ENCODE measurements around the gene NTRK3. TPM values are rescaled to one million over a fixed set of nuclear protein-coding genes. Genes with fewer than 3 reads are reported as not detected.
"Not testable (repeated sequence)": the region's sequence is repeated elsewhere in the genome, so short reads cannot be mapped to it uniquely, and the experiment has no call there.

Gene NTRK3
- total RNA-seq, 1 donor from 2014 or later = under 0.01 TPM

DNA sequence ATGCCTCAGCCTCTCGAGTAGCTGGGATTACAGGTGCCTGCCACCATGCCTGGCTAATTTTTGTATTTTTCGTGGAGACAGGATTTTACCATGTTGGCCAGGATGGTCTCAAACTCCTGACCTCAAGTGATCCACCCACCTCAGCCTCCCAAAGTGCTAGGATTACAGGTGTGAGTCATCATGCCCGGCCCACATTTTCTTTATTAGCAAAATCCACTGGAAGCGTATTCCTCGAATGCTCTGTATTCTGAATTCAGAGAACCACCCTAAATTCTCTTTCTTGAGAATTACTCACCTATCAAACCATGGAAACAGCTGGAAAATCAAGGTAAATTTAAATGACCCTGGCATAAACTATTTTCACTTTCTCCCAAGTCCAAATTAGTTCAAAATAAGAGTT lies 223.1 kb downstream of the NTRK3 start:
- not testable (repeated sequence) for DNase-seq (ENCODE audit: low read depth)

GRCh38 chr15:88032787-88033186 lies 223.8 kb downstream of the NTRK3 start:
- DNase-seq (ENCODE audit: low read depth) = no peak

DNA sequence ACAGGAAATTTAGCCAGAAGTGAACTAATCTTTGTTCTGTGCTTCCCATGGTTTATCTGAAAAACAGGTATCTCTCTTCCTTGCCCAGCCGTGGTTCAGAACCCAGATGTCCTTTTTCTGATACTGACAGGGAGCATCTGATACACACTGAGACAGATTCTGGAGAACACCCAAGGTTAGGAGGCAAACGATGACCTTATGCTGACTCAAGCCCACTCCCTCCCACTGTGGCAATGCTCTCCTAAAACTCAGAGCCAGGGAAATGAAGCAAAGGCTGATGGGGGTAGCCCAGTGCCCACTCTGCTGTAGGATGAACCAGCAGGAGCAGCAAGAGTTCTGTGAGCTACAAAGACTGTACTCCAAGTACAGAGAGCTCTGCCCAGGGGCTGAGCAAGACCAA lies 225.1 kb downstream of the NTRK3 start:
- no peak for DNase-seq (ENCODE audit: low read depth)

DNA sequence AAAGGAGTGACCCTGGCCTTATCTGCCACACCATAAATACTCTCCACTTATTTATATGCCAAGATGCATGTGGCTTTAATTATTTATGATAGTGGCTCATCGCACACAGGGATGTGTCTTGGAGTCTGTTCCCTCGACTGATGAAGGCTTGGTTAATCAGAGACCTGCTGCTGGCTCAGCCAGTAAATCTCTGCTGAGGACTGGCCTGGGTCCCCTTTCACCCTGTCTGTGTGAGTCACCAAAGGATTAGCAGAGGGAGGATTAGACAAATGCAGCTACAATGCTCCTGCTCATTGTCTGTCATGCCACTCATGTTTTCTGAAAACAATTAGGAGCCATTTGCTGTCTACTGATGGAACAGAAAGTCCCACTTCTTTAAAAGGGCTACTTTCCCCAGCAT lies 226.8 kb downstream of the NTRK3 start:
- no peak for DNase-seq (ENCODE audit: low read depth)

DNA sequence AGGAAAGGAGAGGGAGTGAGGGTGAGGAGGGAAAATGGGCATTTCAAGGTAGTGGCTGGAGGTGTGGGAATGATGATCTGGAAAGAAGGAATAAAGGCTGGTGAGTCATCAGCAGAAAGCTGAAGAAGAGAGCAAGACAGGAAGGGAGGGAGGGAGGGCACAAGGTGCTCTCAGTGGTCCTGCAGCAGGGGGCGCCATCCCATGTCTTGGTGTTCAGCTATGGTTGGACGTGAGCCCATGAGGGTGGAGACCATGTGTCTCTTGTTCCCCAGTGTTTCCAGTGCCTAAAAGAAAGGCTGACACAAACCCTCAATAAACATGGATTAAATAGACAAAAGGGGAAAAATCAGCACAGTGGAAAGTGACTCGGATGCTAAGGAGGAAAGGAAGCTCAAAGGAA lies 228.5 kb downstream of the NTRK3 start:
- DNase-seq (ENCODE audit: low read depth) = no peak

GRCh38 chr15:88023914-88024313 lies 232.6 kb downstream of the NTRK3 start:
- no peak for DNase-seq (ENCODE audit: low read depth)

DNA sequence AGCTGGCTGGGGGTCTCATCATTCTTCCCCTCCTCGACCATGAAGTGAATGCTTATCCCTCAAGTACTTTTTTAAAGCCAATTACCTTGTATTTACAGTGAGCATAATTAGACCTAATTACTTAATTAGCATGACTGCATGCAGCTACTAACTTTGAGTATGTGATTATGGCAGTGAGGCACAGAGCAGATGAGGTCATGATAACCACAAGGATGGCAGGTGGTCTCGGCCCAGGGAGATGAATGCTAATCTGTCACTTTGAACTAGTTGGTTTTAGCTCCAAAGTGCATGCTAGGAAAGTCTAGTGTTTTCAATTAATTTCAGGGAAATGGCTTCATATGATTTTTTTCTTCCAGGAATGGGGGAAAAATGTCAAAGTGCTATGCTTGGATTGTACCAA lies 233.8 kb downstream of the NTRK3 start:
- no peak for DNase-seq (ENCODE audit: low read depth)

- DNase-seq (ENCODE audit: low read depth) = no peak
Observed at GRCh38 chr15:88021601-88022000, 234.9 kb downstream of the NTRK3 start.

DNA sequence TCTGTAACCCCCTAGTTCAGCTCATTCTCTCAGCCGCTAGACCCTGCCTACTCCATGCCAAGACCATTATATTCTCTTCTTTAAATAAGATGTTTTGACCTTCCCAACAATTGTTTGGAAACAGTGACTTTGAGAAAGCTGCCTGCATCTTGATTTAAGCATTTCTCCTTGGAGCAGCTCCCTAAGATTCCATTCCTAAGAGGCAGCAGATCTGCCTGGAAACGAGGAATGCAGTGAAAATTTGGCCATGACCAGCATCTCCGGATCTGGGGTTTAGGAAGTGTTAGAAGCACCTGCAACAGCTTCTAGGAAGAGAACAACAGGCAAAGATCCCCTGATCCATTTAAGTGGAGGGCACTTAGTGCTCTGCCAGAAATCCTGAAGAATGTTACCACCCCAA lies 235.7 kb downstream of the NTRK3 start:
- no peak for DNase-seq (ENCODE audit: low read depth)

GRCh38 chr15:88019656-88020055 lies 236.9 kb downstream of the NTRK3 start:
- no peak for DNase-seq (ENCODE audit: low read depth)

GRCh38 chr15:88018869-88019641 lies 237.5 kb downstream of the NTRK3 start:
- DNase-seq (ENCODE audit: low read depth) = peak; percentile 32

GRCh38 chr15:88017753-88018152 lies 238.8 kb downstream of the NTRK3 start:
- no peak for DNase-seq (ENCODE audit: low read depth)

DNA sequence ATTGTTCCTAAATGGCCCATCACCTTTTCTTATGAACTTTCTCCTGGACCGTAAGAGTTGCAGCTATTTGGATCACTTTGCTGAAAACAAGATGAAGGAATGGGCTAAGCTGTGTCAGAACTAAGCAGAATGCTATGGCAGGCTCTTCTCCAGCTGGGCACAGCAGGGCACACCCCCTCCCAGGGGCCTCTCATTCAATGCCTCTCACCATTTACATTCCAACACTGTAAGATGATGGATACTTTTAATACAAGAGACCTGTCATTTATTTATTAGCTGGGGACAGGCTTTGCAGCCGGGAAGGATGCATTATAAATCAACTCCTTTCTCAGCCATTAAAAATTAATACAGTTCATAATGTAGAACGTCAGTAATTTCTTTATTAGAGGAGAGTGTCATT lies 240.1 kb downstream of the NTRK3 start:
- no peak for DNase-seq (ENCODE audit: low read depth)

- no peak for DNase-seq (ENCODE audit: low read depth)
Observed at GRCh38 chr15:88015228-88015860, 241.2 kb downstream of the NTRK3 start.

DNA sequence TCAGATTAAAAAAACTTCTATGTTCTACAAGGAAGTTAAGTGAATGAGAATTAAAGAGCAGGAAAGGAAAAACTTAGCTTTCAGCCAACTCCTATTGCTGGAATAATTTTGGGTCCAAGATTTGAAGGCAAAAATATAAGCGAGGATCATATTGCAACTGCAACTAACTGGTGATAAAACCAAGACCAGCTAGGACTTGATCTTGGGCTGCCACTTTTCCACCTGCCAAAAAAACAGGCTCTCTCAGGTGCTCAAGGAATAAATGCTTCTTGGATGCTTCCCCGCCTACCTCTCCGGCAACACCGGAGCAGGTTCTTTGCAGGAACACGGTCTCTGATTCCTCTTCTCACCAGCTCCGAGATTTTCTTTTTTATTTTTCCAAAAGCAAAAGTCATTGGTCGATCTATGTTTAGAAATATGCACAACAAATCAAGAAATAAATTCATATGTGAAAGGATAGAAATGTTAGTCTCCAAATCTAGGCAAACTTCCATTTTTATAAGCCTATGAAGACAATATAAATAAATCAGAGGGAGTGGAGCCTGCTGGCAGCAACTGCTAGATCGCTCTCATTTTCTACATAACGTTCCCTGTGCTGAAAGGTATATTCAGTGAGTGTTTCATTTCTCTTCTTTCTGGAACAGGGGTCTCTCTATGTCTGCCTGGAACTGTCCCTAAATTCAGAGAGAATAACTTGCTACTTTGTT lies 241.9 kb downstream of the NTRK3 start:
- no peak for DNase-seq (ENCODE audit: low read depth)

- DNase-seq (ENCODE audit: low read depth) = no peak
Observed at GRCh38 chr15:88013111-88013510, 243.4 kb downstream of the NTRK3 start.

GRCh38 chr15:88012688-88013087 lies 243.9 kb downstream of the NTRK3 start:
- no peak for DNase-seq (ENCODE audit: low read depth)

DNA sequence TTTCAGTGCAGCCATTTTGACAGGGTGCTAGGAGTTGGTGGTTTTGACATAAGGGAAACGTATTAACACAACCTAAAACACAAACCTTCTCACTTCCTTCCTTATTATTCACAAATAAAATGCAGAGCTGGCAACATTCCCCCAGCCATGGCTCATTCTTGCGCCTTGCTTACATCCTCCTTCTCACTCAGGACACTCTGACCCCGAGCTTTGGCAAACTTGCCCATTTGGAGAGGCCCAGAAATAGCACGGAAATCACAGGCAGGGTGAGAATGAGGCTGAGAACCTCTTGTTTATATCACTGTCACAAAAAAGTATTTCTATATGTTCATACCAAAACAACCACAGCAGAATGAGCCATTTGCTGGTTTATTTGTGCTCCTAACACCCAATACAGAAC lies 244.3 kb downstream of the NTRK3 start:
- no peak for DNase-seq (ENCODE audit: low read depth)

- no peak for DNase-seq (ENCODE audit: low read depth)
Observed at GRCh38 chr15:88011533-88011932, 245.0 kb downstream of the NTRK3 start.

DNA sequence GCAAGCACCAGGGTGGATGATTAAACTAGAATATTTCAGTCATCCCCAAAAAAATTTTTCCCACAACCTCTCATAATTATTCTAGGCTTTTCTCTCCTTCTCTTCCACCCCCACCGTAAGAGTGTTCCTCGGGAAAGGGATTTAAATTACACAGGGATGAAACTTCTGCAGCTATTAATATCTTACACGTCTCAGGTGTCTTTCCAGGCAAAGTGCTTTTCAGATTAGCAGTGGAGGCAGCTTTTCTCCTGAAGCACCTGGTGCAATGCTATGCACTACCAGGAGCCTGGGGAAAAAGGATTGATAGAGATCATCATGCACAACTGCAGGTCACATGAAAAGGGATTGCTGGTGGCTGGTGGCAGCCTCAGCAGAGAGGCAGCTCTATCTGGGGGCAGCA lies 250.4 kb downstream of the NTRK3 start:
- DNase-seq (ENCODE audit: low read depth) = no peak

DNA sequence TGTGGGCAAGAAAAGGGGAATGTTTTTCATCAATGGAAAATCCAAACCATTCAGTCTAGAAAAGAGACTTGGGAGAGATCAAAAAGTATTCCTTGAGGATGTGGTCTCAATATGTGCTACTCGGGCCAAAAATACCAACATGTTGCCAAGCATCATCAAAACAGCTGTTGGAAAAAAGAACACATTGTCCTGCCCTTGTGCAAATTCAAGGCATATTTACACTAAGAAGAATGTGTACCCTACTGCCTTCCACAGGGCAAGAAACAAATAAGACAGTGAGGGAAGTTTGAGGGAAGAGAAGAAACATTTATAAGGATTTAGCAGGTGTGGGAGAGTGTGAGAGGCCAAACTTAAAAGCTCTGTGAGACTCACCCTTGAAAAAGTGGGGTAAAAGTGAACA lies 252.1 kb downstream of the NTRK3 start:
- no peak for DNase-seq (ENCODE audit: low read depth)

GRCh38 chr15:88003541-88004327 lies 252.8 kb downstream of the NTRK3 start:
- DNase-seq (ENCODE audit: low read depth) = no peak
